ENCODE data around the gene USP1. TPM values are rescaled to one million over a fixed set of nuclear protein-coding genes. Genes with fewer than 3 reads are reported as not detected.
A peak's percentile ranks its signal among the peaks of the same experiment; 100 is the strongest.

Gene USP1
- 10 to 100 TPM; 25.9 to 36.5 (median 33.0) TPM for total RNA-seq
- total RNA-seq (2013): 46.3 TPM
- 78.8 to 319 (median 114) reads per million in 29 experiments for total RNA-seq

DNA sequence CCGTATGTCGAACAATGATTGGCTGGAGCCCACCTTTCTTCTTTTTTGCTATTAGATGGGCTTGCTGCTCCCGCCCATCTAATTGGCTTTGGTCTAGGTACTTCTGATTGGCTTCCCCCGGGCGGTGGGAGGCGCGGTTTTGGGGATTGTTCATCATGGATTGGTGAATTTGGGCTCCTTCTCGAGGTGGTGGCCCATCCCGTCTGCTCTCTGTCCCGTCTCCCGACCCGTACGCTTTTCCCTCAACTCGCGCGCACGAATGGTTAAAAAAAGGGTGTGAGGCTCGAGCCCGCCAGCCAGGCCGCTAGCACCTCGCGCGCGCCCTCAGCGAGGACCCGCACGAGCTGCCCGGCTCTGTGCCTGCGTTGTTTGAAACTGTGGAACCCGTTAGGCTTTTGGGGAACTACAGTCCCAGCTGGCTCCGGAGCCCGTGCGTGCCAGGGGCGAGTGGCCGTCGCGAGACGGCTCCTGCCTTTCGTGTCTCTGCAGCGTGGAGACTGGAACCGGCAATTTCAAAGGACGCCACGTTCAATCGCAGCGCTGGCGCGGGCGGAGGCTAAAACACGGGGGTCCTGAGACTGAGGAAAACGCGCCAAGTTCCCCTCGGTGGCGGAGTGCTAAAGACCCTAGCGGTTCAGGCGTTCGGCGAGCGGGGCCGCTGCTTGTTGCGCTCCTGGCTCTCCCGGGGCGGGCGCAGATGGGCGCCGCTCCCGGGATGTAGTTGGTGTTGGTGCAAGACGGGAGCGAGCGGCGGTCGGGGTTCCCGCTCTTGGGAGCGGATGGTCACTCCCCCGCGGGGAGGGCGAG, at the start of gene USP1:
TSS of gene USP1 (plus strand) at position 584 of the 807 bp plus-strand sequence. CDS start 2,819 bp downstream, outside the sequence.
- H3K4me3 Mint-ChIP-seq: peak within 1 kb of the TSS; percentile 92 to 97 (median 96)
- H3K27ac ChIP-seq (ENCODE audit: low read length): peak within 1 kb of the TSS; percentile 98
- no peaks in the 10 kb centered on the region for H3K9me3 ChIP-seq
- DNase-seq (peak; percentile 88 to 100 (median 99)), ATAC-seq (replicated peaks in 1 of 4) (peak; percentile 79 to 86 (median 80))
- CTCF ChIA-PET: no interaction called here
- no peaks in the 10 kb centered on the region for H3K27me3 Mint-ChIP-seq
- no peaks in the 10 kb centered on the region for H3K27me3 ChIP-seq (replicated peaks in 1 of 2; ENCODE audit: control insufficient read depth in 2 of 2, extremely low read depth in 1 of 2, insufficient read depth in 2 of 2, low read length in 1 of 2)
- POLR2A ChIA-PET: interaction anchor here (0.6 to 1.6 kb wide), 2 partner anchors 14 to 224 kb away, joined by 5 to 8 read pairs; no protein-coding TSS in a partner anchor
- H3K36me3 ChIP-seq (ENCODE audit: control insufficient read depth in 2 of 2, extremely low read depth in 1 of 2, insufficient read depth in 1 of 2, low read length in 1 of 2): peaks cover 0 to 8% of the 10 kb centered on the region in 2 donors
- under 1% methylated on average over 76 of the region's 76 CpGs for WGBS (ENCODE audit: insufficient coverage)
- no peaks in the 10 kb centered on the region for H3K9me3 Mint-ChIP-seq
- peaks cover 18 to 26% of the 10 kb centered on the region in 2 experiments for H3K4me1 ChIP-seq (ENCODE audit: control insufficient read depth in 1 of 2, extremely low read depth in 1 of 2, insufficient read depth in 2 of 2, low read length in 2 of 2)
- peak within 1 kb of the TSS; percentile 98 to 100 for H3K27ac Mint-ChIP-seq
- H3K4me3 ChIP-seq (ENCODE audit: control insufficient read depth in 1 of 2, extremely low read depth in 1 of 2, low read length in 1 of 2): peak within 1 kb of the TSS; percentile 85 to 90
- H3K4me1 Mint-ChIP-seq: peaks cover 40 to 49% (median 44%) of the 10 kb centered on the region in 3 donors
- H3K36me3 Mint-ChIP-seq: peaks cover 13% of the 10 kb centered on the region

- Mint-ChIP-seq H3K27ac (no peak overlapping the region), H3K27me3 (peaks cover 5 to 8% of the 10 kb centered on the region in 2 donors), H3K9me3 (no peaks in the 10 kb centered on the region), H3K36me3 (no peaks in the 10 kb centered on the region), H3K4me1 (no peaks in the 10 kb centered on the region), H3K4me3 (no peak overlapping the region)
- H3K36me3 ChIP-seq (ENCODE audit: control insufficient read depth in 2 of 2, extremely low read depth in 1 of 2, insufficient read depth in 1 of 2, low read length in 1 of 2): no peaks in the 10 kb centered on the region
- no peak overlapping the region for H3K4me3 ChIP-seq (ENCODE audit: control insufficient read depth in 1 of 2, extremely low read depth in 1 of 2, low read length in 1 of 2)
- no peak for ATAC-seq (replicated peaks in 1 of 4)
- H3K27ac ChIP-seq (ENCODE audit: low read length): no peak overlapping the region
- CTCF ChIA-PET: interaction anchor here in 1 of 2 donors (0.5 kb wide), 1 partner anchor 327 kb away, joined by 3 read pairs; no protein-coding TSS in a partner anchor
- H3K27me3 ChIP-seq (replicated peaks in 1 of 2; ENCODE audit: control insufficient read depth in 2 of 2, extremely low read depth in 1 of 2, insufficient read depth in 2 of 2, low read length in 1 of 2): peaks cover 0 to 6% of the 10 kb centered on the region in 2 experiments
- WGBS (ENCODE audit: insufficient coverage): 100% methylated on average over 2 of the region's 6 CpGs
- H3K4me1 ChIP-seq (ENCODE audit: control insufficient read depth in 1 of 2, extremely low read depth in 1 of 2, insufficient read depth in 2 of 2, low read length in 2 of 2): no peaks in the 10 kb centered on the region
- DNase-seq: no peak
- no peaks in the 10 kb centered on the region for H3K9me3 ChIP-seq
- POLR2A ChIA-PET: no interaction called here
These were observed 47.3 kb upstream of the USP1 start for GRCh38 chr1:62389531-62389930.

DNA sequence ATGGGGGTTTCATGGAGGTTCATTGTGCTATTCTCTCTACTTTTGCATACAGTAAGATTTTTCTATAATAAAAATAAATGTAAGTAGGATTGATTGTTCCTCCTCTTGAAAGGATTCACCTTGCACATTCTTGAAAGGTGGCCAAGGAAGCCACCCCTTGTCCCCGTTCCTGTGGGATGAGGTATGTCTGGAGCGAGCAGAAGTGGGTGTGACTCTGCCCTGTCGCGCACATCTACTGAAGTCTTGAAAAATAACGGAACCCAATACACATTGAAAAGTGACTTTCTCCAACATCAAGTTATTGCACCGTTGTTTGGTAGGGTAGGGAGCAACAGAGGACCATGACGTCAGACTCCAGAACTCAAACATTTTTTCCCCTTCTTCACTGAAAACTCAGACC, 46.8 kb upstream of the USP1 start:
- Mint-ChIP-seq H3K4me3 (no peak overlapping the region), H3K36me3 (no peaks in the 10 kb centered on the region), H3K27me3 (peaks cover 5 to 8% of the 10 kb centered on the region in 2 donors), H3K9me3 (no peaks in the 10 kb centered on the region), H3K27ac (no peak overlapping the region), H3K4me1 (no peaks in the 10 kb centered on the region)
- CTCF ChIA-PET: no interaction called here
- H3K4me1 ChIP-seq (ENCODE audit: control insufficient read depth in 1 of 2, extremely low read depth in 1 of 2, insufficient read depth in 2 of 2, low read length in 2 of 2): no peaks in the 10 kb centered on the region
- POLR2A ChIA-PET: no interaction called here
- DNase-seq (no peak), ATAC-seq (replicated peaks in 1 of 4) (no peak)
- no peak overlapping the region for H3K4me3 ChIP-seq (ENCODE audit: control insufficient read depth in 1 of 2, extremely low read depth in 1 of 2, low read length in 1 of 2)
- no peak overlapping the region for H3K27ac ChIP-seq (ENCODE audit: low read length)
- H3K9me3 ChIP-seq: no peaks in the 10 kb centered on the region
- 100% methylated on average over 2 of the region's 7 CpGs for WGBS (ENCODE audit: insufficient coverage)
- H3K36me3 ChIP-seq (ENCODE audit: control insufficient read depth in 2 of 2, extremely low read depth in 1 of 2, insufficient read depth in 1 of 2, low read length in 1 of 2): no peaks in the 10 kb centered on the region
- H3K27me3 ChIP-seq (replicated peaks in 1 of 2; ENCODE audit: control insufficient read depth in 2 of 2, extremely low read depth in 1 of 2, insufficient read depth in 2 of 2, low read length in 1 of 2): peaks cover 0 to 6% of the 10 kb centered on the region in 2 experiments

DNA sequence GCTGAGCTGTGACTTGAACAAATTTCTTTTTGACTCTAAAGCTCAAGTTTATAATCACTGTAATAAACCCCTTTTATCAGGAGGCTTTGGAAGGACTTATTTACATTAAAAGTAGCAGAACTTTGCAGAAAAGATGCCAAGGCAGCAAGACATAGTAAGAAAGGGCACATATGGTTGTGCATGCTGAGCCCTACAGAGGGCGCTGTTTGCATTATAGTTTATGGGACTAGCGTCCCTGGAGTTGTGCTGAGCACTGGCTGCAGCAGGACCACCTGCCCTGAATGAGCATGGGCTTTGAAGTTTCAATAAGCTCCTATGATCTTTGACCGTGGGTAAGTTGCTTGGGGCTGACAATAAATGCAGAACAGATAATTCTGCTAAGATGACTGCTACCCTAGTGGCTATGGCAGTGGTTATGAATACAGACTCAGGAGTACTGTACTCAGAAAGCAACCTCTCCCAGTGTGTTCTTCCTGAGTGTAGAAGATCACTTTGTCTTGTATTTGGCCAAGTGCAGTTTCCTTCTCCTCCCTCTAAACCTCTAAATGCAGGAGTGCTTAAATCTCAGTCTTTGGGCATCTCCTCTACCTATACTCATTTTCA, 45.4 kb upstream of the USP1 start:
- Histone ChIP-seq H3K4me3 (ENCODE audit: control insufficient read depth in 1 of 2, extremely low read depth in 1 of 2, low read length in 1 of 2) (no peak overlapping the region), H3K27ac (ENCODE audit: low read length) (no peak overlapping the region), H3K4me1 (ENCODE audit: control insufficient read depth in 1 of 2, extremely low read depth in 1 of 2, insufficient read depth in 2 of 2, low read length in 2 of 2) (no peaks in the 10 kb centered on the region), H3K27me3 (replicated peaks in 1 of 2; ENCODE audit: control insufficient read depth in 2 of 2, extremely low read depth in 1 of 2, insufficient read depth in 2 of 2, low read length in 1 of 2) (peaks cover 0 to 10% of the 10 kb centered on the region in 2 experiments), H3K9me3 (no peaks in the 10 kb centered on the region), H3K36me3 (ENCODE audit: control insufficient read depth in 2 of 2, extremely low read depth in 1 of 2, insufficient read depth in 1 of 2, low read length in 1 of 2) (no peaks in the 10 kb centered on the region)
- CTCF ChIA-PET: interaction anchor here in 1 of 2 donors (0.7 kb wide), 1 partner anchor 16 kb away, joined by 3 read pairs; no protein-coding TSS in a partner anchor
- Mint-ChIP-seq H3K9me3 (no peaks in the 10 kb centered on the region), H3K4me3 (no peak overlapping the region), H3K4me1 (no peaks in the 10 kb centered on the region), H3K36me3 (no peaks in the 10 kb centered on the region), H3K27me3 (peaks cover 5 to 8% of the 10 kb centered on the region in 2 donors), H3K27ac (no peak overlapping the region)
- ATAC-seq (replicated peaks in 1 of 4) (no peak), DNase-seq (peak in 13 of 35 experiments; percentile 1 to 41 (median 7))
- WGBS (ENCODE audit: insufficient coverage): no CpG with 5 or more reads among the region's 3 CpGs
- POLR2A ChIA-PET: no interaction called here

GRCh38 chr1:62392951-62393350, 43.9 kb upstream of the USP1 start:
- no peak overlapping the region for H3K27ac Mint-ChIP-seq
- no peaks in the 10 kb centered on the region for H3K4me1 ChIP-seq (ENCODE audit: control insufficient read depth in 1 of 2, extremely low read depth in 1 of 2, insufficient read depth in 2 of 2, low read length in 2 of 2)
- no peaks in the 10 kb centered on the region for H3K36me3 Mint-ChIP-seq
- no peaks in the 10 kb centered on the region for H3K9me3 Mint-ChIP-seq
- no peaks in the 10 kb centered on the region for H3K4me1 Mint-ChIP-seq
- POLR2A ChIA-PET: interaction anchor here in 1 of 2 donors (0.7 kb wide), 1 partner anchor 21 kb away, joined by 3 read pairs; no protein-coding TSS in a partner anchor
- DNase-seq (no peak), ATAC-seq (replicated peaks in 1 of 4) (no peak)
- no peaks in the 10 kb centered on the region for H3K9me3 ChIP-seq
- peaks cover 0 to 10% of the 10 kb centered on the region in 2 experiments for H3K27me3 ChIP-seq (replicated peaks in 1 of 2; ENCODE audit: control insufficient read depth in 2 of 2, extremely low read depth in 1 of 2, insufficient read depth in 2 of 2, low read length in 1 of 2)
- CTCF ChIA-PET: no interaction called here
- WGBS (ENCODE audit: insufficient coverage): 90% methylated on average over 1 of the region's 3 CpGs
- H3K27me3 Mint-ChIP-seq: peaks cover 4 to 5% of the 10 kb centered on the region in 2 donors
- no peak overlapping the region for H3K4me3 Mint-ChIP-seq
- H3K4me3 ChIP-seq (ENCODE audit: control insufficient read depth in 1 of 2, extremely low read depth in 1 of 2, low read length in 1 of 2): no peak overlapping the region
- H3K36me3 ChIP-seq (ENCODE audit: control insufficient read depth in 2 of 2, extremely low read depth in 1 of 2, insufficient read depth in 1 of 2, low read length in 1 of 2): no peaks in the 10 kb centered on the region
- no peak overlapping the region for H3K27ac ChIP-seq (ENCODE audit: low read length)

DNA sequence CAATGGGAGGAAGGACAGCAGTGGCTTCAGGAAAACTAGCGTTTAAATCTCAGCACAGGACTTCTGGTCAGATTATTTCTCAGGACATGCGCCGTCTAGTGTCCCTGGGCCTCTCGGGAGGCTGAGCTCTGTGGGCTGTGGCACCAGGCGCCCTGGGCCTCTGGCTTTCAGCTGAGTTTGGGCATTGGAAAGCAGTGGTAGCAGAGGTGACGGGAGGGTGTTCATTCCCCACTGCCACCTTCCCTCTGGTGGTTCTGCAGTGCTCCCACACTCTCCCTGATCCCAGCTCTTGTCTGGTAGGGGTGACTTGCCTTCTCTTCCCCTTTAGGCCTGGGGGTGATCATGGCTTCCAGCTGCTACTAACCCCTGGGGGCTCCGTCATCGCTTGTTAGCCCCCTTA, 42.2 kb upstream of the USP1 start:
- POLR2A ChIA-PET: no interaction called here
- Mint-ChIP-seq H3K4me1 (no peaks in the 10 kb centered on the region), H3K4me3 (no peak overlapping the region), H3K36me3 (no peaks in the 10 kb centered on the region), H3K9me3 (no peaks in the 10 kb centered on the region), H3K27ac (no peak overlapping the region), H3K27me3 (peaks cover 2 to 5% of the 10 kb centered on the region in 2 donors)
- CTCF ChIA-PET: interaction anchor here in 1 of 2 donors (1.1 kb wide), 1 partner anchor 62 kb away, joined by 3 read pairs; no protein-coding TSS in a partner anchor
- ATAC-seq (replicated peaks in 1 of 4): no peak
- no peak overlapping the region for H3K27ac ChIP-seq (ENCODE audit: low read length)
- no peaks in the 10 kb centered on the region for H3K36me3 ChIP-seq (ENCODE audit: control insufficient read depth in 2 of 2, extremely low read depth in 1 of 2, insufficient read depth in 1 of 2, low read length in 1 of 2)
- H3K9me3 ChIP-seq: no peaks in the 10 kb centered on the region
- no peak for DNase-seq
- H3K27me3 ChIP-seq (replicated peaks in 1 of 2; ENCODE audit: control insufficient read depth in 2 of 2, extremely low read depth in 1 of 2, insufficient read depth in 2 of 2, low read length in 1 of 2): peaks cover 0 to 5% of the 10 kb centered on the region in 2 experiments
- H3K4me1 ChIP-seq (ENCODE audit: control insufficient read depth in 1 of 2, extremely low read depth in 1 of 2, insufficient read depth in 2 of 2, low read length in 2 of 2): no peaks in the 10 kb centered on the region
- 89% methylated on average over 6 of the region's 8 CpGs for WGBS (ENCODE audit: insufficient coverage)
- no peak overlapping the region for H3K4me3 ChIP-seq (ENCODE audit: control insufficient read depth in 1 of 2, extremely low read depth in 1 of 2, low read length in 1 of 2)
